GM19372 (cell line): ENCODE results near the gene ZMIZ1.

ENCODE experiments used
- ATAC-seq: cut with Tn5 transposase; IDR thresholded peaks from one replicate; pipeline ENCODE4 v1.9.1; 2021; ENCODE audit warnings: mild to moderate bottlenecking, low read depth, moderate library complexity; ENCODE audit not compliant: unreplicated experiment

The ZMIZ1 gene

DNA sequence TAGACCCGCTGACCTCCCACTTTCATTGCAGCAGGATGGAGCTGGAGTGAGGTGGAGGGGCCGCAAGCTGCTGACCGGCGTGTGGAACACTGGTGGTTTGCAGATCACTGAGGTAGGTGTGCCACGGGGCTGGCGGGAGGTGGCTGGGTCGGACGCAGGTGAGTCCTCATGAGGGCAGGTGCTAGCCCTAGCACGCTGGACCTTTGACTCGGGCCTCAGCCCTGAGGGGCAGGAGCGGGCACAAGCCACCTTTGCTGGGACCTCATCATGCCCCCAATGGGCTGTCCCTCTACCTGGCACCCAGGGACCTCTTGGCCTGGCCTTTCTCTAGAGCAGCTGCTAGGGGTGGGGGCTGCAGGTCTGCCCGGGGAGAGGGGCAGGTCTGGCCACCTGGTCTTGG, 93.3 kb downstream of the ZMIZ1 start:
- no peak for ATAC-seq

DNA sequence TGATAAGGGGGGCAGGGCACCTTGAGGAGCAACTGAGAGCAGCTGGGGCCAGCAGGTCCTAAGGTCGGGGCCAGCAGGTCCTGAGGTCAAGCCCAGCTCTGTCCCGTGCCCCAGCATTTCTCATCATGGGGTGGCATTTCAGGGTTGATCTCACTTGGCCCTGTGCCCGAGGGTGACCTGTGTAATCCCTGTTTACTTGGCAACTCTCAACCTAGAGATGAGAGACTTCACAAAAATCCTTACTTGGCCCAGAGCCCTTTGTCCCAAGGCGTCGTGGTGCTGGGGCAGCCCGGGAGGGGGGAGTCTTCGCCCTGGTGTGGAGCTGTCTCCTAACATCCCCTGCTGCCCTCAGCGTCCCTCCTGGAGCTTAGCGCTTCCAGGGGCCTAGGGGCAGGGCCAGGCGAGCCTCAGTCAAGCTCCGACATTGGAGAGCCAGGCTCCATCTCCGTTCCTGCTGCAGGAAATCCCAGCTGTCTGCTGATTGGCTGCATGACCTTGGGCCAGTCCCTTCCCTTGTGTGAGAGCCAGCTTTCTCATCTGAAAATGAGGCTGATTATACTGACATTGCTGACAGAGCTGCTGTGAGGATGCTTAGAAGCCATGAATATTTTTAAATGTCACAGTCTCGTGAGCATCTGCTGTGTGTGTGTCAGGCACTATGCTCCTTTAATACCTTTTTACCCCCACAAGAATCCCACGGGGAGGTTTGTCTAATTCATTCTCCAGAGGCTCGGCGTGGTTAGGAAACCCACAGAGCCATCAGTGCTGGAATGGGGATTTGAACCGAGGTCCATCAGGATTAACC, 94.3 kb downstream of the ZMIZ1 start:
- no peak for ATAC-seq

DNA sequence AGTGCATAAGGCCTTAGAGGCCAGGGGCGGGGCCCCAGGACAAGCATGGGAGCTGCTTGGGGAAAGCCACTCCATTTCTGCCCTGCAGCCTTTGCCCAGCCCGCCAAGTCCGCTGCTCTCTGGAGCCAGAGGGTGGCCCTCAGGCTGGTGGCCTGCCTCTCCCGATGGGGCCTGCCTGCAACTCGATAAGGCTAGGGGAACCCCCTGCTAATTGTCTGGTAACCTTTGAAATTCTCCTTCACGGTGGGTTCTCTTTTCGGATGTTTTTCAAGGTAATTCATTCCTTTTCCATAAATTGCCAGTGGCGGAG, 94.9 kb downstream of the ZMIZ1 start:
- no peak for ATAC-seq

DNA sequence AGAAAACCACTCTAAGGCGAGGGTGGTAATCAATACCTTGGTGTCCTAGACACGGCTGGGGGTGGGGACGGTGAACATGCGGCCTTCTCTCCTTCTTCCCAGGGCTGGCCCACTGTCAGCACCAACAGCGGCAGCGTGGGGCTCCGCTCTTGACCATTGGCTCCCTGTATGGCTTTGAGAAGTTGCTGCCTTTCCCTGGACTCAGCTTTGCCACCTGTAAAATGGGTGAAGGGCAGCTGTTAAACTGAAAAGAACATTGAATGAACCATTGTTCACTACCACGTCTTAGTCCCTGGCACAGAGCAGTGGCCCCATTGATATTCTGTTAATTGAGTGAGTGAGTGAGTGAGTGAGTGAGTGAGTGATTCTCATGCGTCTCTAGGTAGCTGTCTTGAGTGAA, 95.3 kb downstream of the ZMIZ1 start:
- ATAC-seq = no peak

DNA sequence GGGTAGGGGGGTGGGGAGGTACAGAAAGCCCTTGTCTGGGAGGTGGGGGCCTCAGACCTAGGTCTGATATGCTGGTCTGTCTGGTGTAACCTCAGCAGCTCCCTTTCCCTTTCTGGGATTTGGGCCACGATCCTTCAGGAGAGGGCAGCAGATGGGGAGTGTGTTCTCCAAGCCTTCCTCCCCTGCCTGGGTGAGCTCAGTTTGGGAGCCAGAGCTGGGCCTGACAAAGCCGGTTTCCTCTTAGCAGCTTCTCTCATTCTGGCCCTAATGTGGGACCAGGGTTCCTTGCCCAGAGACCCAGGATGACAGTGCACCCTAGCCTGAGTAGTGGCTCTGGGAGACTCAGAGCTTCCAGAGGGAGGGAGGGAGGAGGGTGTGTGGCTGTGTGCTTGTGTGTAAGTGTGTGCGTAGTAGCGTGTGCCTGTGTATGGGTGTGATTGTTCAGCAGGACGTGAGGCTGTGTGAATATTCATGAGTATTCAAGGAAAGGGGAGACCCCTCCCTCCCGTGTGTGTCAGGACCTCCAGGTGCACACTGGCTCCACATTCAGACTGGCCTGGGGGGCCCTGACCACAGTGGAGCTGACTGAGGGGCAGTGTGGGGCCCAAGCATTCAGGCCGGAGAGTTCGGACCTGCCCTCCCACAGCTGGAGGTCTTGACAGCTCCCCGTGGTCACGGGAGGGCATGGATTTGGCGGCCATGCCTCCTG, 96.5 kb downstream of the ZMIZ1 start:
- ATAC-seq = no peak

DNA sequence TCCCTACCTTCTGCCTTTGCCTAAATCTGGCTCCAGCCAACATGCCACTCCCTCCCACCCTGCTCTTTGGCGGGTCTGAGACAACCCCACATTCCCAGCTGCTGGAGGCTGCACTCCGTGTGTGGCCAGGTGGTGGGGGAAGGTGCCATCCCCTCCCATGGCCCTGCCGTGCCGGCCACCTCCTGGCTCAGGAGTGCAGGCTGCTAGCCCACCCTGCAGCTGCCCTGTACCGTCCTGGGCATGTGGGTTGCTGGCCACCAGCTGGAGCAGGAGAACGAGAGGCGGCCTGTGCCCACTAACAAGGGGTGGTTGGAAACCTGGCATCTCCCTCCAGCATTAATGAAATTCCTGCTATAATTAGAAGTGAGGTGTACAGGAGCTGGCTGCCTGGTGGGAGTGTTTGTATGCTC, 97.6 kb downstream of the ZMIZ1 start:
- ATAC-seq = no peak

DNA sequence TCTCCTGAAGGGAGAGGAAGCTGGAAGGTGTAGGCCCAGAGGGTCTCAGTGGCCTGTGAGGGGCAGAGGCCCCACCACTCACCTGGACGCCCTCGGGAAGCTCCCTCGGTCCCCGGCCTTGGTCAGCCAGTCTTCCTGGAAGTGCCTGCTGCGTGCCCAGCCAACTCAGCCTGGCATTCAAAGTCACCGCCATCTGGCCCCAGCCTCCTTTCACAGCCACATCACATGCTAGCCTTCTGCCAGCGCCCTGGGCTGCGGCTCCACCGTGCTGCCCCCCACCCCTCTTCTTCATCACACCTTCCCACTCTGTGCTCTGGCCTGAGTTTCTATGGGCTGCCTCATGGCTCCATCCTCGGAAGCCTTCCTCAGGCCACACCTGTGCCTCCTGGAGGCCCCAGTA, 98.0 kb downstream of the ZMIZ1 start:
- no peak for ATAC-seq

DNA sequence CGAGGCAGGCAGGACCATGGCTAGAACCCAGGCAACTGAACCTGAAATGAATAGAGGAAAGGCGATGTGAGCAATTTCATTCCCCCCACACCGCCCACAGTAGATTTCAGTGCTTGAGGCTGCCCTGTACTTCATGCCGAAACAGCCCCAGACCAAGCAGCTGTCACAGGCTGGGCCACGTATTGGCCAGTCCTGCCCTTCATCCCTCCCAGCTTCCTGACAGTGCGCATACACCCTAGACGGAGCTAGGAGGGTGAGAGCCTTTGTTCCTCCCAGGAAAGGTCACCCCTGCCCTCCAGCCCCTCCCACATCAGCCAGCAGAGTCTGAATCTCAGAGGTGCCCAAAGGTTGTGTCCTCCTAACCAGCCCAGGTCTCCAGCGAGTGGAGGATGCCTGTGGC, 98.8 kb downstream of the ZMIZ1 start:
- ATAC-seq = no peak

DNA sequence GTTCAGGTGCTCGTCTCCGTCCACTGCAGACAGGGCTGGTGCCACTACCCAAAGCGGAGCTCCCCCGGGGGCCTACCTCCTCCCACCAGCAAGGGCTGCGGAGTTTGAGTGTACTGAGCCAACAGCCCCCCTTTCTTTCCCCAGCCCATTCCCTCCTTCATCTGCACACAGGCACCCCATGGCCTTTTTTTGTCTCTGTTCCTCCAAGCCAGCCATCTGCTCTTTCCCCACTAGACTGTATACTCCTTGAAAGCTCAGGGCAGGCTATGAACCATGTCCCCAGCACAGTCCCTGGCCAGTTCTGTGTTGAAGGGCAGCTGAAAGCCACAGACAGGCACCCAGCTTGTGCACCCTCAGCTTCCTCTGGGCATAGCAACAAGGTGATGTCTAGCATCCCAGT, 99.4 kb downstream of the ZMIZ1 start:
- ATAC-seq = no peak

DNA sequence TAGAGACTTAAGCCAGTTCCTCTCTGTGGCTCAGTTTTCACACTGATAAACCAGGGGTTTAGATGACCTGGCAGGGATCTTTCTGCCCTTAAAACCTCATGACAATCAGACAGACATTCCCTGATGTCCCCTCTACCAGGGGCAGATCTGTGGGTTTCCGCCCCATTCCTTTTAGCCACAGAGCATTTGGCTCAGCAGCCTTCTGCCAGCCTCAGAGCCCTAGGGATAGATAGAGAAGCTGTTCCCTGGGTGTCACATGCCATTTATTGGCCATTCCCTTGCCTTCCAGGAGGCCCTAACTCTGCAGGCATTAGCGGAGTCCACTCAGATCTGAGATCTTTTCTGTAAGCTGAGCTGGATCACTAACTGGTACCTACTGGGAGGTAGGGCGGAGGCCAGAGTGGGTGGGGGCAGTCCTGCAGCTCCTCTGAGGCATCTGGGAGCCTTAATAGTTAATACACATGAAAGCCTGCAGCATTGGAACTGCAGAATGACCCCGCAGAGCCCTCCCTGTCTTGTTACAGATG, 101.5 kb downstream of the ZMIZ1 start:
- ATAC-seq = no peak

DNA sequence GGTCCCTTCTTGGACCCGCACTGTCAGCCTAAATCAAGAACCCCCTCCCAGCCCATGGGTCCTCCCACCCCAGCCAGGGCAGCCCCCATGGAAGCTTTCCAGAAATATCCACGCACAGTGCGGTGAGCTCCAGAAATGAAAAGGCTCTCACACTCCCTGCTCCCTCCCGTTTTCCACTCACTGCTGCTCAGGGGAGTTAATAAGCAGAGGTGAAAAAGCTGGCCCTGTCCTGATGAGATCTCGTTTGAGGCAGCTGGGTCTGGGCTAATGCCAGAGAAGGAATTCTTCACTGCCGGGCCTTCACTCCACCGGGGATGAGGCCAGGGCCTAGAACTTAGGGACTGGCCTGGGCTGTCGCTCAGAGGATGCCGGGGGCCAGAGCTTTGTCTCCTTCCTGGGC, 102.2 kb downstream of the ZMIZ1 start:
- no peak for ATAC-seq

DNA sequence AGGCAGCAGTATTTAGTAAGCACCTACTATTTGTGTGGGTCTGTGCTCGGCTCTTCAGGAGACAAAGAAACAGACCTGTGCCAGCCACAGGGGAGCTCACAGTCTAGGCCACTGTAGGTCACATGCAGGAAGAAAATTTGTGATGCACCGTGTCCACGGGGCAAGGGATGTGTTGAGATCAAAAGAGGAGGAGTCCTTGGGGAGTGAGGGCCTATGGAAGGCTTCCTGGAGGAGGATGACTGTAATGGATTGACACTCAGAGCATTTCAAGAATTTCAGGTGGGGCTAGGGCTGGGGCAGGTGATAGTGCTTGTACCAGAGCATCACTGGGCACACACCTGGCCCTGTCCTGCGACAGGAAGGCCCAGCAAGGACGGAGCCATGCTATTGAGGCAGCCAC, 102.7 kb downstream of the ZMIZ1 start:
- ATAC-seq = no peak

DNA sequence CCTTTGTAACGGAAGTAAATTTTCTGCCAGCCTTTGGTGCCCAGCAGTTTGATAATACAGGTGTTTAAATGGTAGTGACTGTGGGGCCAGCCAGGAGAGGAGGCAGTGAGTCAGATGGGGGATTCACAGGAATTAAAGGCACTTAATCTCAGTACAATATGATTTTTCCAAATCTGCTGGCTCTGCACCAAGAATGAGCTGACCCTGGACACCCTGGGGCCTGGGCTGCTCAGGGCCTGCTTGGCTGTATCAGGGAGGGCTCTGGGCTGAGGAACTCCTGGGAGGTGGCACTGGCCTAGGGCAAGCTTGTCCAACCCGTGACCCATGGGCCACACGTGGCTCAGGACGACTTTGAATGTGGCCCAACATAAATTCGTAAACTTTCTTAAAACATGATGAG, 104.1 kb downstream of the ZMIZ1 start:
- ATAC-seq = no peak

DNA sequence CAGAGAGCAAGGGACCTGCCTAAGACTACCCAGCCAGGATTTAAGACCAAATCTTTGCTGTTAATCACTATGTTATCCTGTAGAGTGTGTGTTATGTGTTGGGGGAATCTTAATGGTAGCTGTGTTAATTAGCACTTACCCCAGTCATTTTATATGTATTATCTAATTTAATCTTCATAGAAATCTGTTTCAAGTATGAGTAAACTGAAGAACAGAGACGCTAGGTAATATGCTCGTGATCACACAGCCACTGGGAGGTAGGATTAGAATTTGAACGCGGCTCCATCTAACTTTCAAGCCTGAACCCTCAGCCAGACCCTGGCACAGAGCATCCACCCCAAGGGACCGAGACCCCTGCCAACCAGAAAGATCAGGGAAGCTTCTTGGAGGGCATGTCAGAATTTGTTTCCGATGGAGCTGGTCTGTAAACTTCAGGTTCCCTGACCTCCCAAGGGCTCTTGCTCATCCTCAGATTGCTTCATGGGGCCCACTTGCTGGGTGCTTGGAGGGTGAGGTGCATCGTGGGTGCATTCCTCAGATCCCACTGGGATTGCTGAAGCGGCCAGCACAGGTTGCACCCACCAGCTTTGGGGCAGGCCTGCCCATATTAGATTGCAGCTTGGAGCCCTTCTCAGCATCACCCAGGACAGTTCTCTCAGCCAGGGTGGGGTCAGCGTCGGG, 105.0 kb downstream of the ZMIZ1 start:
- no peak for ATAC-seq

DNA sequence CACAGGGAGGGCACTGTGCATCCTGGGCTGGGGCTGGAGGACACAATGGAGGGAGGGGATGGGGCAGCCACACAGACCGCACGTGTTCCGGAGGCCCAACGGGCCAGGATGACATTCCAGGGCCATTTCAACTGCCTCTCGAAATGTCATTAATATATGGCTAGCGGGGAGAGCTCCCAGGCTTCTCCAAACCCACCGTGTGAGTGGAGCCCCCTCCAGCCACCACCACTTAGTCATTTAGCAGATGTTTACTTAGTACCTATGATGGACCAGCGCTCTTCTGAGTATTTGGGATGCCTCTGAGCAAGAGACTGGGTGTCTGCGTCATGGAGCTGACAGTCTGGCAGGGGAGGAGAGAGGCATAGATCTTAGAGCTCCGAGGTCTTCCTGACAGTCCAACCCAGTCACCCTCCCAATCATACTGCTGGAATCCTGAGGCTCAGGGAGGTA, 107.3 kb downstream of the ZMIZ1 start:
- ATAC-seq = no peak

DNA sequence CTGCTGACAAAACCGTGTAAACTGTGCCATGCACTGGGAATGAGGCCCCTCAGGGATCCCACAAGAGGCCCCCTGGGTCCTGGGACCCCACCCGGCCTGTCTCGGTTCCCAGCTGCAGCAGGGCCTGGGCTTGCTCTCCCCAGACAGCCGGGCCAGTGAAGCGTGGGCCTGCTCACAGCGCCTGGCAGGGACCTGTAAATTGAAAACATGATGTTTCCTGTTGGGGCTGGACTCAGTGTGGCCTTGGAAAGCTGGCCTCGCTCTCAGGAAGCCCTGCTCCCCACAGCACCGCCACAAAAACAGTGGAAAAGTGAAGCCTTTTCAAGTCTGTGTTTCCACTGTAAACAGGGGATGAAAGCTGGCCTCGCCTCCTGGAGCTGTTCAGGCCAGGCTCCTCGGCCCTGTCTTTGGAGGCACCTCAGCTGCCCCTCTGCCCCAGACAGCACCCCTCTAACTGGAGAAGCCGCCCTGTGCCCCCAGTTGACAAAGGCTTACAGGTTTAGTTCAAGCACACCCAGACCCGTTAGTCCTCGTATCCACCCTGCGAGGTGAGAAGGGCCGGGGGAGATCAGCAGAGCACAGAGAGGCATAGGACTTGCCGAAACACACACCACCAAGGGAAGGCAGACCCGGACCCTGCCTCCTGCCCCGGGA, 108.3 kb downstream of the ZMIZ1 start:
- no peak for ATAC-seq

DNA sequence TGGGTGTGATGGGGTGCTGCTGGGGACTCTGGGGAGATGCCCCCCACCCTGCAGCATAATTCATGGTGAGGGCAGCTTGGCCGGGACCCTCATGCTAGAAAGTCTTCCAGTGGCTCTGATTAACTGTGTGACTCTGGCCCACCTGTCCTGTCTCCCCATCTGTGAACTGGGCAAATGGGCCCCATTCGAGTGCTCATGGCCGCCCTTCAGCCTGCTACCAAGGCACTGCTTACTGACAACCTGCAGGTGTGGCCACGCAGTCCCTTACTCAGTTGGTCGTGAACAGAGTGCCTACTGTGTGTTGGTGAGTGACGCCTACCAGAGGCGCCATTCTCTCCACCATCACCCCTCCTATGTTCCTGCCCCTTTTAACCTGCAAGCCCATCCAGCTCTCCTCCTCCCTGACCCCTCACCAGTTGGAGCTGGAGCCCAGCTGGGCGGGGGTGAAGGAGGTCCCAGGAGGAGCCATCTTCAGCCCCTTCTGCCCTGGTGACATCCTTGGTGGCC, 109.4 kb downstream of the ZMIZ1 start:
- no peak for ATAC-seq

DNA sequence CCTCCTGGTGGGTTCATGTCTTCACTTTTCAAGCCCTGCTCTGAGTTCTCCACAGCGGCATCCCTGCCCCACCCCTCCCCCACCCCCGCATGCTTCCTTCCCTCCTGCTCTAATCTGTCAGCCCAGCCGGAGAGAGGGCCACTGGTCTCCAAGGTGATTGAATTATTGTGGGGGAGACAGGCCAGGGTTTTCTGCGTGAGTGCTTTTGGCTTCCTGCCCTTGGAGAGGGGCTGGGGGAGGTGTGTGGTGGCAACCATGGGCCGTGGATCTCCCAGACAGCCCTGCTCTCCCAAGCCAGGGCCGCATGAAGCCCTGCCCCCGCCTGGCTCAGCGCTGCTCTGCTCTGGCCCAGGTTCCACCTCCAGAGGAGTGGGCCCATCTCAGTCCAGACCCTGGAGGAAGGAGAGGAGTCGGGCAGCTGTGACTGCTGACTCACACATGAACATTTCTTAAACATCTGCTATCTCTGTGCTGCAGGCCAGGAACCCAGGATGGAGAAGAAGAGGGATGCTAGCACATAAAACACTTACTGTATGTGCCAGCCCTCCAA, 109.9 kb downstream of the ZMIZ1 start:
- ATAC-seq = no peak

DNA sequence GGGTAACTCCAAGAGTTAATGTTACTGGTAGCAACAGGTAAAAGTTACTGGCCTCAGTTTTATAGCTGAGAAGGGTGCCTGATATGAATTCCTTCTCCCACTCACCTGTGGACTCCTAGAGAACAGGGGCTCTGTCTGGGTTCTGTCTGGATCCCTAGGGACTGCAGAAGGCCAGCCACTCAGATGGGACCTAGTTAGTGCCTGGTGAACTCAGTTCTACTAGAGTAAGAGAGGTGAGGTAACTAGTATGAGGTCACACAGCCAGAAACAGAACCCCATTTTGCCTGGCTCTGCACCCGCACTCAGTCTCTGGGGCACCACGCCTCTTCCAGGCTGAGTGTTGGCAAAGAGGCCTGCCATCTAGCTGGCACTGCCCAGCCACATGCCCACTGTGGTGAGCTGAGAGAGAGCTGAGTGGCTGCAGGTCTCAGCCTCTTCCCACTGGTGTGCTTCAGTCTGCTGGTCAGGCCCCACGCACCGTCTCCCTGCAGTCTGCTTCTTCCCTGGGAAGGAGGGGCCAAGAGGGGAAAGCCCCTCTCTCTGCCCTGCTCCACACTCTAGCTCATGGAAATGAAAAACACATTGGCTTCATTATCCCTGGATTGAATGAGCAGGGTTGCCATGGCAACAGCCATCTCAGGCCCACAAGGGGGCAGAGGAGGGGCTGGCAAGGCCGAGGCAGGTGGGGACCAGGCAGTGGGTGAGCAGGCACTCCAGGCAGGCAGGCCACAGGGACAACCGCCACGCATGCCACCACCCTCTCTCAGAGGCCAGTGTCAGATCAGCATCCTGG, 110.6 kb downstream of the ZMIZ1 start:
- no peak for ATAC-seq

DNA sequence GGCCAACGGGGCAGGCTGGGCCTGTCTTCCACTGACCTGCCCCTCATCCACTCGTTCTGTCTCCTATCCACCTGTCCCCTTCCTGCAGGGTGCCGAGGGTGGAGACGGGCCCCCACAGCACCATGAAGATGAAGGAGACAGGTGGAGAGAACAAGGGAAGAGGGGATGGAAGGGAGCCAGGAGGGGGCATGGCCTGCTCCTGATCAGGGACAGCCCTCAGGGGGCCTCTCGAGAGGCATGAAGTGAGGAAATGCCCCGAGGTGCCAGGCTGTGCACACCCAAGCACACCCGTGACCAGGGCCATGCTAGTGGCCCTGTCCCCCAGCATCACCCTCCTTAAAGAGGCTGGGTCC, 111.2 kb downstream of the ZMIZ1 start:
- ATAC-seq = no peak
